Activated CD4-positive, CD25-positive, alpha-beta regulatory T cell treated with anti-CD3 and anti-CD28 coated beads, Interleukin-2, amount 50 U/mL, for 72 hours (primary cell): ENCODE measurements around the gene SLFN5.
A peak's percentile ranks its signal among the peaks of the same experiment; 100 is the strongest.
"Not testable (repeated sequence)": the region's sequence is repeated elsewhere in the genome, so short reads cannot be mapped to it uniquely, and the experiment has no call there.

Source experiments
- DNase-seq: peaks from one replicate; pipeline ENCODE4 v3.0.0; 2021

The SLFN5 gene

DNA sequence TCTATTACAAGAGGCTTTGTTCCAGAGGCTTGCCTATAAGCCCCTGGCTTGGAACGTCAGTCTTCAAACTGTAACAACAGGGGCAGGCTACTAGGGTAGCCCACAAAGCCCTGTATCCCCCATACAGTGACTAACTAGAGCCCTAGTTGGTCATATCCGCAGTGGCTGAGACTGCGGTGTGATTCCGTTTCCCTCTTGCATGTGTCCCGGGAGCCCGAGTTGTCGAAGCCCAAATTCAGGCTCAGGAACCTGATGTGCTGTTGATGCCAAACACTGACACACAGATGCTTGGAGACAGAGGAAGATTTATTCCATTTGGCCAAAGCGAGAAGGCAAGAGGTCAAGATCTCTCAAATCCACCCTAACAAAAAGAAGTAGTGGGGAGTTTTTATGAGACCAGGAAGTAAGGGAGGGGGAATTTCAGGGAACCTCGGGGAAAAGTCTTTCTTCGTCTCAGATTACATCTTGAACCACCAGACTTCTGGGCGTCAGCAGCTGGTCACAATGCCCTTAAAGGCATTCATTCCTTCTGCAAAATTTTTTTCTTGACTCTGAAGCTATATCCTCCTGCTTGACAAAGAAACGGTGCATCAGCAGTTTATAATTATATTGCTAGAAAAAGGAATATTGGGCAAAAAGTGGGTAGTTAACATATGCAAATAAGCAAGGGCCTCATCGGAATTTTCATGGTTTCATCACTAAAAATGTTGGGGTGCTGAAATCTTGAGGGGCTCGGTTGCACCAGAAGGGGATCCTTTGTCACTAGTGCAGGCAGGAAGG lies 879 bp downstream of the SLFN5 start:
- peak; percentile 61 for DNase-seq

GRCh38 chr17:35244341-35245195 lies 1.7 kb downstream of the SLFN5 start:
- DNase-seq: peak; percentile 85

DNA sequence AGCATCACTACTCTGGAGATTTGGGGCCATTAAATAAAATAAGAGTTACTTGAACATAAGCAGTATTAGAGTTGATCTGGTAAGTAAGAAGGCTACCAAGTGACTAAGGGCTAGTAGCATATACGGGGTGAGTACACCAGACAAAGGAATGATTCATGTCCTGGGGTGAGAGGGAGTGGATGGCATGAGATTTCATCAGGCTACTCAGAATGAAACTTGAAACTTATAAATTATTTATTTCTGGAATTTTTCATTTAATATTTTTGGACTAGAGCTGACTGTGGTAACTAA lies 2.3 kb downstream of the SLFN5 start:
- DNase-seq: no peak

- no peak for DNase-seq
These were observed 9.8 kb downstream of the SLFN5 start for GRCh38 chr17:35252651-35253050.

DNA sequence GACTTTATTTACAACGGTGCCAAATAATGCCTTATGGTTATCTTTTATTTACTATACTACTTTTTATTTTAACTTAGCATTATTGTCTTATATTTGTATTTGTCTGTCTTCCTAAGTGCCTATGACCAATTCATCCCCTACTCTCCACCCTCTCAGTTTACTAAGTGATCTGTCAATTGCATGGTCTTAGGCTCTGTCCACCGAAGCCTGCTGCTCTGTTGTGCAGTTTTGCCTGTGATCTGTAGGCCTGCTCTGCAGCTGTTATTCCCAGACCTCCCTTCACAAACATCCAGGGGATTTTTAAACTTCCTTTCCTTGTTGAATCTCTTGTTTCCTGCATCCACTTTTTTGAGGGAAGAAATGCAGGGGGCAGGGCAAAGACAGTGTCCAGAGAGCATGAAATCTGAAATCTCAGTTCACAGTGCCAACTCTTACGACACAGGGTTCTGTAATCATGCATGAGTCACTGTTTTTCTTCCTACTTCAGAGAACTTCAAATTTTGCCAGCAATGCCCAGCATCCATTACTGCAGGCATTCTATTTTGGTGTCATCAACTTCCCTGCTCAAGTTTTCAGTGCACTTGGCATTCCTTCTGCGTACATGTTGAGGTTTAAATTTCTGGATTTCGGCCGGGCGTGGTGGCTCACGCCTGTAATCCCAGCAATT lies 11.4 kb downstream of the SLFN5 start:
- no peak for DNase-seq

DNA sequence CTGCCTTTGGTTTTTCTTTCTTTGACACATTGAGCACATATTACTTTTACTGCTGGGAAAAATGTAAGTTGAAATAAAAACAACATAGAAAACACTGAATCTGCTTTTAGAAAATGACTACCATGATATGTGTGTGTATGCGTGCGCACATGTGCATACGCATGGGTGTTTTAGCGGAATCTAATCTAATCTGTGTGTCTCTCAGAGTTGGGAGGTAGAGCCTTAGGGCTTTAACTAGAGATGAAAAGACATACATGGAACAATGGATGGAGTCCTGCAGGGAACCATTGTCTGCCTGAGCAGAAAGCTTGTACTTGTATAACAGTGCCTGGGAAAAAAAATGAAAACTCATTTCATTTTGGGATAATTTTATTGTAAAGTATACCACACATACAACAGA lies 12.4 kb downstream of the SLFN5 start:
- no peak for DNase-seq

GRCh38 chr17:35256629-35257028 lies 13.8 kb downstream of the SLFN5 start:
- DNase-seq: no peak

- DNase-seq: no peak
These were observed 14.4 kb downstream of the SLFN5 start for GRCh38 chr17:35257208-35257659.

GRCh38 chr17:35259001-35259400 lies 16.1 kb downstream of the SLFN5 start:
- no peak for DNase-seq

GRCh38 chr17:35265071-35265470 lies 22.2 kb downstream of the SLFN5 start:
- no peak for DNase-seq

DNA sequence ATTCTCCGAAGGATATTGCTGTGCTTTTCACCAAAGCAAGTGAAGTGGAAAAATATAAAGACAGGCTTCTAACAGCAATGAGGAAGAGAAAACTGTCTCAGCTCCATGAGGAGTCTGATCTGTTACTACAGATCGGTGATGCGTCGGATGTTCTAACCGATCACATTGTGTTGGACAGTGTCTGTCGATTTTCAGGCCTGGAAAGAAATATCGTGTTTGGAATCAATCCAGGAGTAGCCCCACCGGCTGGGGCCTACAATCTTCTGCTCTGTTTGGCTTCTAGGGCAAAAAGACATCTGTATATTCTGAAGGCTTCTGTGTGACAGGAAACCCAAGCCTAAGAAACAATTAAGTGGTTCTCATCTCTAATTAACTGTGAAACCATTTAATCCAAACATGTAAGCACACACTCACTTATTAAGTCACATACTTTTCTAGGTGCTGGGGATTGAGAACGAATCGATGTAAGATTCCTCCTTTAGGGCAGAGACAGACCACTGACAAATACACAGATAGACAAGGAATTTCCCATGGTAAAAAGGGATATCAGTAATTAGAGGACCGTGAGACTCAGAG lies 22.8 kb downstream of the SLFN5 start:
- no peak for DNase-seq

- DNase-seq: not testable (repeated sequence)
These were observed 31.5 kb downstream of the SLFN5 start for GRCh38 chr17:35274167-35275066.

DNA sequence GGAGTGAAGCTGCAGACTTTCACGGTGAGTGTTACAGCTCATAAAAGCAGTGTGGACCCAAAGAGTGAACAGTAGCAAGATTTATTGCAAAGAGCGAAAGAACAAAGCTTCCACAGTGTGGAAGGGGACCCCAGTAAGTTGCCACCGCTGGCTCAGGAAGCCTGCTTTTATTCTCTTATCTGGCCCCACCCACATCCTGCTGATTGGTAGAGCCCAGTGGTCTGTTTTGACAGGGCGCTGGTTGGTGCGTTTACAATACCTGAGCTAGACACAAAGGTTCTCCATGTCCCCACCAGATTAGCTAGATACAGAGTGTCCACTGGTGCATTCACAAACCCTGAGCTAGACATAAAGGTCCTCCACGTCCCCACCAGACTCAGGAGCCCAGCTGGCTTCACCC lies 35.6 kb downstream of the SLFN5 start:
- not testable (repeated sequence) for DNase-seq

DNA sequence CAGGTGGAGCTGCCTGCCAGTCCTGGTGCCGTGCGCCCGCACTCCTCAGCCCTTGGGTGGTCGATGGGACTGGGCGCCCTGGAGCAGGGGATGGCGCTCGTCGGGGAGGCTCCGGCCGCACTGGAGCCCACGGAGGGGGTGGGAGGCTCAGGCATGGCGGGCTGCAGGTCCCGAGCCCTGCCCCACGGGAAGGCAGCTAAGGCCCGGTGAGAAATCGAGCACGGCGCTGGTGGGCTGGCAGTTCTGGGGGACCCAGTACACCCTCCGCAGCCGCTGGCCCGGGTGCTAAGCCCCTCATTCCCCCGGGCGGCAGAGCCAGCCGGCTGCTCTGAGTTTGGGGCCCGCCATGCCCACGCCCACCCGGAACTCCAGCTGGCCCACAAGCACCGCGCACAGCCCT lies 36.0 kb downstream of the SLFN5 start:
- DNase-seq: not testable (repeated sequence)

DNA sequence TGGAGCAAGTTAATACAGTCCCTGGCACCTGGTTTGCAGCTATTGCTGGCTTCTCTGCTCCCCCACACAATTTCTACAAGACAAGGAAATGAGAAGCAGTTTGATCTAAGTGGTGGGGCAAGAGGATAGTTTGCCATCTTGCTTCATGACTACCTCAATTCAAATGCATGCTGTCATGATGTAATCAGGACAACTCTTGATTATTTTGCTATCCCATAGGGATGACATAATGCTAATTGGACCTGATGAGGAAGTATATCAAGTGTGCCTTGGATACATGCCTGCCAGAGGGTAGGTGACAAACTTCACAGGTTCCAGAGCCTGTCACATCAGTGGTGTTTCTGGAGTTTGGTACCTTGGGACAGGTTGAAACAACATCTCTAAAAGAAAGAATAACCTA lies 40.9 kb downstream of the SLFN5 start:
- no peak for DNase-seq

- no peak for DNase-seq
These were observed 42.1 kb downstream of the SLFN5 start for GRCh38 chr17:35284955-35285354.

DNA sequence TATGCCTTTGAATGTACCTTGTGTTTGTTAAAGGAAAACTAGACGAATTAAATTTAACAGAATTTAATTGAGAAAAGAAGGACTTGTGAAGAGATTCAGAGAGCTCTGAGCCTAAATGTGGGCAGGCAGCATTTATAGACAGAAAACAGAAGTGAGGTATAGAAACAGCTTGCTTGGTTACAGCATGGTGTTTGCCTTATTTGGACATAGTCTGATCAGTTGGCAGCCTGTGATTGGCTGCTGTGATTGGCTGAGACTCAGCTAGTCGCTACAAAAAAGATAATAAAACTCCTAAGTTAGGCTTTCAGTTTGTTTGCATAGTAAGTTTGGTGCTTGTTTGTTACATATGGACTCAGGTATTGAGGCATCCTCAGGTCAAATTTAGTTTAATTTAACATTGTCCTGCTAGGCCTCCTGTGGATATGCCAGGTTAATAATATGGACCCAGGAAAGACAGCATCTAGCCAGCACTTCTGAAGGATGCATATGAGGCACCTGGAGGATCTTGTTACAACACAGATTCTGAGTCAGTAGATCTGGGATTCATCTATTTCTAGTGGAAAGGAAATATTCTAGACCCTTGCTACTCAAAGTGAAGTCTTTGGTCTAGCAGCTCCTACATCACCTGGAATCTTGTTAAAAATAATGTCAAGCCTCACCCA lies 43.4 kb downstream of the SLFN5 start:
- no peak for DNase-seq

- no peak for DNase-seq
These were observed 44.5 kb downstream of the SLFN5 start for GRCh38 chr17:35287286-35287811.

- no peak for DNase-seq
These were observed 46.4 kb downstream of the SLFN5 start for GRCh38 chr17:35289222-35289621.

GRCh38 chr17:35291802-35292201 lies 48.9 kb downstream of the SLFN5 start:
- DNase-seq: no peak

GRCh38 chr17:35293151-35293847 lies 50.4 kb downstream of the SLFN5 start:
- DNase-seq: no peak
